RWPE1 (cell line): ENCODE data around the gene HDAC5.

Experiments
- CTCF ChIA-PET: fragments of 350-600 bp; sonication (Branson Sonifier 250); formaldehyde crosslinking; extraction: SDS; loops from one replicate; lab custom pipeline; 2021; lab: Yijun Ruan, JAX
- POLR2A ChIA-PET: fragments of 400-600 bp; formaldehyde crosslinking; extraction: SDS; loops from one replicate; lab custom pipeline; 2020; ENCODE audit warnings: antibody characterized with exemption; ENCODE audit not compliant: low non-redundant PET; lab: Yijun Ruan, JAX
- DNase-seq: peaks from one replicate; pipeline ENCODE4 v3.0.0; 2012; ENCODE audit warnings: low spot score
- H3K27ac ChIP-seq: fragments of 450-650 bp; 2 replicates; pipeline ENCODE4 v1.5.1; 2017
- CTCF ChIP-seq: fragments of 450-650 bp; conservative IDR thresholded peaks from 2 replicates; pipeline ENCODE4 v1.5.1; 2017; ENCODE audit warnings: low read depth, mild to moderate bottlenecking

HDAC5 gene

GRCh38 chr17:44118427-44119050 lies 4.9 kb downstream of the HDAC5 start:
- ChIA-PET POLR2A (no interaction called here), CTCF (interaction anchor here (0.5 kb wide), 1 partner anchor 67 kb away, joined by 4 read pairs; no protein-coding TSS in a partner anchor)
- H3K27ac ChIP-seq, result peak overlapping the region; percentile 66
- no peak for TF ChIP-seq CTCF
- no peak for DNase-seq

- no peak for TF ChIP-seq CTCF
- H3K27ac ChIP-seq, result no peak overlapping the region
- ChIA-PET POLR2A (no interaction called here), CTCF (interaction anchor here (0.6 kb wide), 1 partner anchor 27 kb away, joined by 3 read pairs; no protein-coding TSS in a partner anchor)
- DNase-seq, result no peak
Observed at GRCh38 chr17:44117351-44117750, 6.1 kb downstream of the HDAC5 start.

GRCh38 chr17:44115585-44116415 lies 7.6 kb downstream of the HDAC5 start:
- DNase-seq, result no peak
- POLR2A ChIA-PET, result interaction anchor here (1.1 kb wide), 1 partner anchor 32 kb away, joined by 3 read pairs; no protein-coding TSS in a partner anchor
- TF ChIP-seq CTCF, result peak; percentile 72
- CTCF ChIA-PET, result interaction anchor here (0.6 to 2.0 kb wide), 16 partner anchors 9 to 194 kb away, joined by 3 to 14 read pairs (median 3); partner anchors contain the start of gene TMUB2
- peak overlapping the region; percentile 31 for H3K27ac ChIP-seq

- ChIA-PET CTCF (interaction anchor here (0.6 to 2.0 kb wide), 5 partner anchors 22 to 170 kb away, joined by 3 to 14 read pairs (median 4); no protein-coding TSS in a partner anchor), POLR2A (interaction anchor here (0.8 kb wide), 1 partner anchor 42 kb away, joined by 5 read pairs; no protein-coding TSS in a partner anchor)
- no peak for DNase-seq
- H3K27ac ChIP-seq, result peak overlapping the region; percentile 31
- TF ChIP-seq CTCF, result no peak
Observed at GRCh38 chr17:44113868-44114840, 9.3 kb downstream of the HDAC5 start.

GRCh38 chr17:44113382-44113781 lies 10.1 kb downstream of the HDAC5 start:
- DNase-seq, result no peak
- ChIA-PET POLR2A (no interaction called here), CTCF (interaction anchor here (1.0 to 1.1 kb wide), 2 partner anchors 26 to 30 kb away, joined by 4 read pairs; no protein-coding TSS in a partner anchor)
- no peak for TF ChIP-seq CTCF
- H3K27ac ChIP-seq, result peak overlapping the region; percentile 82
